Stimulated activated CD8-positive, alpha-beta memory T cell treated with anti-CD3 and anti-CD28 coated beads, Interleukin-4, amount 100 ng/mL, for 1 hour (primary cell): ENCODE data around the gene CAMK1.
A peak's percentile ranks its signal among the peaks of the same experiment; 100 is the strongest.
"Not testable (repeated sequence)": the region's sequence is repeated elsewhere in the genome, so short reads cannot be mapped to it uniquely, and the experiment has no call there.

Experiments
- DNase-seq, 2 donors: peaks; one replicate each; pipeline ENCODE4 v3.0.0-alpha.2; 2020; ENCODE audit warnings: low read depth in 2 of 2, low spot score in 1 of 2

The CAMK1 gene

GRCh38 chr3:9776896-9777693 lies 7.3 kb upstream of the CAMK1 start:
- no peak for DNase-seq

GRCh38 chr3:9771007-9771406 lies 1.3 kb upstream of the CAMK1 start:
- DNase-seq = not testable (repeated sequence)

GRCh38 chr3:9770276-9770812 lies 597 bp upstream of the CAMK1 start:
- DNase-seq = no peak

- DNase-seq = no peak
These were observed 735 bp downstream of the CAMK1 start for GRCh38 chr3:9769012-9769411.

GRCh38 chr3:9768141-9768775 lies 1.5 kb downstream of the CAMK1 start:
- DNase-seq = no peak

- no peak for DNase-seq
These were observed 2.3 kb downstream of the CAMK1 start for GRCh38 chr3:9767418-9767817.

GRCh38 chr3:9765865-9766264 lies 3.9 kb downstream of the CAMK1 start:
- DNase-seq = no peak

GRCh38 chr3:9762871-9763270 lies 6.9 kb downstream of the CAMK1 start:
- no peak for DNase-seq

- DNase-seq = no peak
These were observed 7.8 kb downstream of the CAMK1 start for GRCh38 chr3:9761919-9762318.

- no peak for DNase-seq
These were observed 8.8 kb downstream of the CAMK1 start for GRCh38 chr3:9760779-9761505.

- no peak for DNase-seq
These were observed 12.3 kb downstream of the CAMK1 start for GRCh38 chr3:9757427-9757826.

- no peak for DNase-seq
These were observed 15.1 kb downstream of the CAMK1 start for GRCh38 chr3:9754678-9755077.

GRCh38 chr3:9750556-9751411 lies 19.0 kb downstream of the CAMK1 start:
- no peak for DNase-seq

- DNase-seq = peak; percentile 85 to 90
These were observed 19.8 kb downstream of the CAMK1 start, which contains the start of gene OGG1 for GRCh38 chr3:9749645-9750555. Gene OGG1 (plus strand): TSS chr3:9749952. CDS start chr3:9750287, 335 bp downstream.

- DNase-seq = no peak
These were observed 20.5 kb downstream of the CAMK1 start for GRCh38 chr3:9749296-9749644.

- no peak for DNase-seq
These were observed 21.7 kb downstream of the CAMK1 start for GRCh38 chr3:9748031-9748430.

GRCh38 chr3:9747267-9747666 lies 22.5 kb downstream of the CAMK1 start:
- no peak for DNase-seq

GRCh38 chr3:9746330-9746729 lies 23.4 kb downstream of the CAMK1 start:
- no peak for DNase-seq

GRCh38 chr3:9745521-9745920 lies 24.2 kb downstream of the CAMK1 start:
- no peak for DNase-seq

GRCh38 chr3:9744162-9744561 lies 25.6 kb downstream of the CAMK1 start:
- no peak for DNase-seq
